Smooth muscle cell (in vitro differentiated cells): ENCODE measurements around the gene IPCEF1. TPM values are rescaled to one million over a fixed set of nuclear protein-coding genes. Genes with fewer than 3 reads are reported as not detected.

ENCODE experiments used
- DNase-seq: peaks from one replicate; lab custom pipeline; 2025; ENCODE audit not compliant: unreplicated experiment; lab: John Stamatoyannopoulos, UW
- H2AFZ ChIP-seq: fragments of 200-600 bp; sonication (generic); 2 replicates; pipeline ENCODE4 v1.6.0; 2016; ENCODE audit warnings: antibody characterized with exemption, low read depth, mild to moderate bottlenecking
- H3F3A ChIP-seq: fragments of 200-600 bp; sonication (generic); 2 replicates; pipeline ENCODE4 v1.6.0; 2017; ENCODE audit warnings: antibody characterized with exemption, low read depth
- H3K27ac ChIP-seq: fragments of 200-600 bp; sonication (generic); 2 replicates; pipeline ENCODE4 v1.5.1; 2016; ENCODE audit warnings: low read depth, mild to moderate bottlenecking
- H3K27me3 ChIP-seq: fragments of 200-600 bp; sonication (generic); 2 replicates; pipeline ENCODE4 v1.6.1; 2016; ENCODE audit warnings: low read depth, mild to moderate bottlenecking
- H3K36me3 ChIP-seq: fragments of 200-600 bp; sonication (generic); 2 replicates; pipeline ENCODE4 v1.5.1; 2016; ENCODE audit warnings: low read depth
- H3K4me1 ChIP-seq: fragments of 200-600 bp; sonication (generic); 2 replicates; pipeline ENCODE4 v1.5.1; 2016; ENCODE audit warnings: low read depth
- H3K4me2 ChIP-seq: fragments of 200-600 bp; sonication (generic); 2 replicates; pipeline ENCODE4 v1.6.0; 2016; ENCODE audit warnings: mild to moderate bottlenecking
- H3K4me3 ChIP-seq: fragments of 200-600 bp; sonication (generic); 2 replicates; pipeline ENCODE4 v1.5.1; 2016; ENCODE audit warnings: mild to moderate bottlenecking
- H3K79me2 ChIP-seq: fragments of 200-600 bp; sonication (generic); 2 replicates; pipeline ENCODE4 v1.6.0; 2016; ENCODE audit warnings: low read depth, mild to moderate bottlenecking
- H3K9ac ChIP-seq: fragments of 200-600 bp; sonication (generic); 2 replicates; pipeline ENCODE4 v1.6.0; 2016; ENCODE audit warnings: low read depth
- H3K9me3 ChIP-seq: fragments of 200-600 bp; sonication (generic); replicated peaks from 2 replicates; pipeline ENCODE4 v1.5.1; 2016; ENCODE audit warnings: low read depth
- H4K20me1 ChIP-seq: fragments of 200-600 bp; sonication (generic); 2 replicates; pipeline ENCODE4 v1.6.0; 2016; ENCODE audit warnings: low read depth
- WGBS: methylation state at CpG from one replicate; pipeline ENCODE4 v1.1.7; 2016; ENCODE audit warnings: low lambda C conversion rate; 5-methylcytosine and 5-hydroxymethylcytosine counted together
- polyA plus RNA-seq: library from polyadenylated mRNA; unstranded; fragments of >200 nt; fragmentation: Nextera tagmentation; extraction: Ambion mirVana; gene quantifications from 2 replicates; pipeline ENCODE4 v1.2.1, GENCODE V29; 2016
- total RNA-seq: library from RNA; depleted of rRNA; stranded (reverse); fragments of >200 nt; gene quantifications from 2 replicates; pipeline ENCODE4 v1.2.3, GENCODE V29; 2014
- TF ChIP-seq, protein P1 (sequence below): fragments of 200-600 bp; sonication (generic); IDR thresholded peaks from 2 replicates; pipeline ENCODE4 v1.5.1; 2017; ENCODE audit warnings: borderline replicate concordance, mild to moderate bottlenecking, antibody characterized with exemption; ENCODE audit not compliant: insufficient read depth, poor library complexity, severe bottlenecking

The IPCEF1 gene
- total and polyA plus RNA-seq, 2 experiments from 2014 or later = 0.04 TPM; not detected in 1

DNA sequence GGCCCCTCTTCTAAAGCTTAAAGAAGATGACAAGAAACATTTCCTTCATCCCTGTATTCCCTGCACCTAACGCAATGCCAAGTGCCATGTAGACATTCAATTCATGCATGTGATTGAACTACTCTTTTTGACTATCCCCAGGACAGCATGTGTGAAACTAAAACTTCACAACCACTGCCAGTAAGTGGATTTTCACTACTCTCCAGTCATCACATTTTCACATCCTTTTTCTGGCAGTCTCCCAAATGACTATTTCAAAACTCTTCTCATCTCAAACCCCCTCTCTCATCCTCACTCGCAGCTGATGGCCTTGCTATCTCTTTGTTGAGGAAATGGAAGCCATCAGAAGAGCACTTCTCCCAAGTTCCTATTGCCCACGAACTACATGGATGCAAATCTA lies 194.9 kb downstream of the IPCEF1 start:
- DNase-seq = no peak
- no peaks in the 10 kb centered on the region for H4K20me1 ChIP-seq
- H3K36me3 ChIP-seq = no peaks in the 10 kb centered on the region
- TF ChIP-seq, protein P1, sequence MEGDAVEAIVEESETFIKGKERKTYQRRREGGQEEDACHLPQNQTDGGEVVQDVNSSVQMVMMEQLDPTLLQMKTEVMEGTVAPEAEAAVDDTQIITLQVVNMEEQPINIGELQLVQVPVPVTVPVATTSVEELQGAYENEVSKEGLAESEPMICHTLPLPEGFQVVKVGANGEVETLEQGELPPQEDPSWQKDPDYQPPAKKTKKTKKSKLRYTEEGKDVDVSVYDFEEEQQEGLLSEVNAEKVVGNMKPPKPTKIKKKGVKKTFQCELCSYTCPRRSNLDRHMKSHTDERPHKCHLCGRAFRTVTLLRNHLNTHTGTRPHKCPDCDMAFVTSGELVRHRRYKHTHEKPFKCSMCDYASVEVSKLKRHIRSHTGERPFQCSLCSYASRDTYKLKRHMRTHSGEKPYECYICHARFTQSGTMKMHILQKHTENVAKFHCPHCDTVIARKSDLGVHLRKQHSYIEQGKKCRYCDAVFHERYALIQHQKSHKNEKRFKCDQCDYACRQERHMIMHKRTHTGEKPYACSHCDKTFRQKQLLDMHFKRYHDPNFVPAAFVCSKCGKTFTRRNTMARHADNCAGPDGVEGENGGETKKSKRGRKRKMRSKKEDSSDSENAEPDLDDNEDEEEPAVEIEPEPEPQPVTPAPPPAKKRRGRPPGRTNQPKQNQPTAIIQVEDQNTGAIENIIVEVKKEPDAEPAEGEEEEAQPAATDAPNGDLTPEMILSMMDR = no peak
- H3K9ac ChIP-seq = no peak overlapping the region
- H3K27ac ChIP-seq = no peak overlapping the region
- H3K27me3 ChIP-seq = no peaks in the 10 kb centered on the region
- 72% methylated on average over 3 of the region's 3 CpGs for WGBS
- H2AFZ ChIP-seq = no peak overlapping the region
- peaks cover under 1% of the 10 kb centered on the region for H3K4me1 ChIP-seq
- no peaks in the 10 kb centered on the region for H3F3A ChIP-seq
- no peaks in the 10 kb centered on the region for H3K79me2 ChIP-seq
- no peak overlapping the region for H3K4me2 ChIP-seq
- H3K4me3 ChIP-seq = no peak overlapping the region
- H3K9me3 ChIP-seq = no peaks in the 10 kb centered on the region

GRCh38 chr6:154159126-154159525 lies 197.5 kb downstream of the IPCEF1 start:
- Histone ChIP-seq H3K27ac (no peak overlapping the region), H3K9ac (no peak overlapping the region), H3K4me3 (no peak overlapping the region), H3K9me3 (no peaks in the 10 kb centered on the region), H4K20me1 (no peaks in the 10 kb centered on the region), H3K4me2 (no peak overlapping the region), H3K4me1 (peaks cover 5% of the 10 kb centered on the region), H3F3A (no peaks in the 10 kb centered on the region), H3K79me2 (no peaks in the 10 kb centered on the region), H3K36me3 (no peaks in the 10 kb centered on the region), H3K27me3 (no peaks in the 10 kb centered on the region), H2AFZ (no peak overlapping the region)
- TF ChIP-seq, protein P1 = no peak
- no peak for DNase-seq
- 91% methylated on average over 2 of the region's 2 CpGs for WGBS

DNA sequence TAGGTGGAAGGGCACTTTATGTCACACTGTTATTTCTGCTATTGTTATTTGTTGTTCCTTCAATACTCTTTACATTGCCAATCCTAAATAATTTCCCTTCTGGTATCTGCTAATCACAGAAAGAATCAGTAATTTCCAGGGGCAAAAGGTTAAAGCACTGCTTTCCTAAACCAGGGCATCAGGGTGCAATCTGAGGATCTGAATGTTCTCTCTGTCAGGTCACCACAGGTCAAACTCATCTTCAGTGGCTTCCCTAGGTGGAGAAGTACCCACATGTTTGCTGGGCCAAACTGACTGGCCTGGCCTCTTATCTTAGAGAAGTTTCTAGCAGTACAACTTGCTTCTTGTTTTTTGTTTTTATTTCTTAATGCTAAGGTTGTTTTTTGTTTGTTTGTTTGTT lies 198.9 kb downstream of the IPCEF1 start:
- peaks cover 5% of the 10 kb centered on the region for H3K4me1 ChIP-seq
- H4K20me1 ChIP-seq = no peaks in the 10 kb centered on the region
- no peaks in the 10 kb centered on the region for H3K27me3 ChIP-seq
- no peaks in the 10 kb centered on the region for H3K36me3 ChIP-seq
- no peak overlapping the region for H3K27ac ChIP-seq
- H3K79me2 ChIP-seq = no peaks in the 10 kb centered on the region
- TF ChIP-seq, protein P1 = no peak
- H3K9ac ChIP-seq = no peak overlapping the region
- H3K4me2 ChIP-seq = no peak overlapping the region
- no peaks in the 10 kb centered on the region for H3K9me3 ChIP-seq
- H3F3A ChIP-seq = no peaks in the 10 kb centered on the region
- peak overlapping the region; percentile 45 for H2AFZ ChIP-seq
- no peak overlapping the region for H3K4me3 ChIP-seq
- DNase-seq = no peak

- no peak overlapping the region for H3K9ac ChIP-seq
- H4K20me1 ChIP-seq = no peaks in the 10 kb centered on the region
- H3K4me3 ChIP-seq = no peak overlapping the region
- H3K4me1 ChIP-seq = peaks cover 5% of the 10 kb centered on the region
- no peaks in the 10 kb centered on the region for H3K27me3 ChIP-seq
- peak overlapping the region; percentile 32 for H3K4me2 ChIP-seq
- H2AFZ ChIP-seq = peak overlapping the region; percentile 45
- no peak for DNase-seq
- H3K36me3 ChIP-seq = no peaks in the 10 kb centered on the region
- 74% methylated on average over 4 of the region's 4 CpGs for WGBS
- H3K9me3 ChIP-seq = no peaks in the 10 kb centered on the region
- no peaks in the 10 kb centered on the region for H3K79me2 ChIP-seq
- no peaks in the 10 kb centered on the region for H3F3A ChIP-seq
- TF ChIP-seq, protein P1 = no peak
- H3K27ac ChIP-seq = no peak overlapping the region
These were observed 199.5 kb downstream of the IPCEF1 start for GRCh38 chr6:154157082-154157481.
